Endothelial cell of umbilical vein (primary cell): Measurements from ENCODE around the gene LRRC8B. TPM values are rescaled to one million over a fixed set of nuclear protein-coding genes. Genes with fewer than 3 reads are reported as not detected.

ENCODE experiments used
- BruUV-seq: library from RNA; stranded (reverse); fragments of 400-500 nt; replicated peaks from 2 replicates; lab custom pipeline; 2021; lab: Mats Ljungman, UMichigan
- CTCF ChIA-PET: fragments of 300-600, 350-600 bp; sonication (Branson Sonifier 250); formaldehyde crosslinking; loops from one replicate; lab custom pipeline; 2021; ENCODE audit warnings: antibody characterized with exemption, inconsistent platforms; lab: Charles Lee
- POLR2A ChIA-PET: fragments of 300-600, 350-600 bp; sonication (Branson Sonifier 250); formaldehyde crosslinking; loops from one replicate; lab custom pipeline; 2021; ENCODE audit warnings: antibody characterized with exemption, inconsistent platforms; lab: Charles Lee
- DNase-seq: peaks from one replicate; pipeline ENCODE4 v3.0.0-alpha.2; 2011; ENCODE audit warnings: low read depth, low spot score
- FAIRE-seq: peaks from 2 replicates; lab custom pipeline; 2011; peaks lifted over from hg19 to GRCh38; lab: Jason Lieb, UNC
- H2AFZ ChIP-seq: 2 replicates; pipeline ENCODE4 v1.6.0; 2012; ENCODE audit warnings: low read depth, low read length, control low read depth, inconsistent platforms
- H3K27ac ChIP-seq: 2 replicates; pipeline ENCODE4 v1.5.1; 2011; ENCODE audit warnings: low read depth, mild to moderate bottlenecking, control low read depth, low read length, moderate library complexity; ENCODE audit not compliant: insufficient read depth
- H3K27me3 ChIP-seq, 2 experiments: 2 replicates each; pipeline versions ENCODE4 v1.6.0 to v1.6.1; 2011; ENCODE audit warnings: low read length in 2 of 2, mixed read lengths in 1 of 2; ENCODE audit not compliant: control insufficient read depth in 2 of 2, insufficient read depth in 2 of 2
- H3K36me3 ChIP-seq, 2 experiments: 2 replicates in 1 of 2; 3 replicates in 1 of 2; pipeline ENCODE4 v1.5.1; 2011; ENCODE audit warnings: low read length in 2 of 2, mild to moderate bottlenecking in 1 of 2, moderate library complexity in 1 of 2; ENCODE audit not compliant: control insufficient read depth in 2 of 2, insufficient read depth in 2 of 2; ENCODE audit errors: extremely low read depth in 1 of 2
- H3K4me1 ChIP-seq: 3 replicates; pipeline ENCODE4 v1.5.1; 2011; ENCODE audit warnings: mild to moderate bottlenecking, low read length; ENCODE audit not compliant: control insufficient read depth, insufficient read depth; ENCODE audit errors: extremely low read depth
- H3K4me2 ChIP-seq: 2 replicates; pipeline ENCODE4 v1.6.1; 2011; ENCODE audit warnings: low read length, control low read depth, mixed read lengths; ENCODE audit not compliant: insufficient read depth
- H3K4me3 ChIP-seq, 3 experiments: fragments of 200-600 bp in 1 of 3; sonication (generic), shearing (Covaris generic) in 1 of 3; replicated peaks in 1 of 3; 2 replicates each; pipeline ENCODE4 v1.5.1; 2011 to 2016; ENCODE audit warnings: control low read depth in 3 of 3, low read length in 3 of 3, mild to moderate bottlenecking in 2 of 3, inconsistent platforms in 1 of 3, low read depth in 1 of 3, moderate library complexity in 1 of 3; ENCODE audit not compliant: insufficient read depth in 1 of 3
- H3K79me2 ChIP-seq: 2 replicates; pipeline ENCODE4 v1.6.0; 2012; ENCODE audit warnings: low read length, inconsistent platforms; ENCODE audit not compliant: control insufficient read depth, insufficient read depth
- H3K9ac ChIP-seq: replicated peaks from 2 replicates; pipeline ENCODE3; 2011; ENCODE audit warnings: low read length, control low read depth; ENCODE audit not compliant: insufficient read depth; ENCODE audit errors: extremely low read depth
- H3K9me1 ChIP-seq: replicated peaks from 3 replicates; pipeline ENCODE4 v1.6.0; 2011; ENCODE audit warnings: mild to moderate bottlenecking, low read length; ENCODE audit not compliant: control insufficient read depth, insufficient read depth; ENCODE audit errors: extremely low read depth
- H3K9me3 ChIP-seq: replicated peaks from 2 replicates; pipeline ENCODE4 v1.5.1; 2012; ENCODE audit warnings: low read length, inconsistent platforms; ENCODE audit not compliant: control insufficient read depth, insufficient read depth
- H4K20me1 ChIP-seq: replicated peaks from 2 replicates; pipeline ENCODE3; 2011; ENCODE audit warnings: mild to moderate bottlenecking, low read length; ENCODE audit not compliant: control insufficient read depth, insufficient read depth; ENCODE audit errors: extremely low read depth
- CTCF ChIP-seq, 2 donors: IDR thresholded peaks; 1 replicate in 1 of 2; 2 replicates in 1 of 2; pipeline ENCODE4 v1.5.1; 2011; ENCODE audit warnings: low read length in 2 of 2, mild to moderate bottlenecking in 2 of 2, moderate library complexity in 2 of 2, control low read depth in 1 of 2, inconsistent platforms in 1 of 2, low read depth in 1 of 2; ENCODE audit not compliant: insufficient read depth in 1 of 2; ENCODE audit errors: extremely low read depth in 1 of 2
- EZH2 ChIP-seq: IDR thresholded peaks from 2 replicates; pipeline ENCODE4 v1.6.1; 2012; ENCODE audit warnings: borderline replicate concordance, low read depth, mild to moderate bottlenecking, moderate library complexity, low read length, inconsistent platforms; ENCODE audit not compliant: severe bottlenecking
- FOS ChIP-seq: IDR thresholded peaks from 2 replicates; pipeline ENCODE4 v1.6.1; 2011; ENCODE audit warnings: mild to moderate bottlenecking, low read length, moderate library complexity, borderline replicate concordance; ENCODE audit not compliant: insufficient read depth
- GATA2 ChIP-seq: IDR thresholded peaks from 2 replicates; pipeline ENCODE4 v1.7.0; 2011; ENCODE audit warnings: low read depth, mild to moderate bottlenecking, moderate library complexity, mixed read lengths, low read length; ENCODE audit not compliant: insufficient read length, insufficient read depth
- JUN ChIP-seq: IDR thresholded peaks from 2 replicates; pipeline ENCODE4 v1.6.1; 2011; ENCODE audit warnings: borderline replicate concordance, low read depth; ENCODE audit not compliant: insufficient read length, insufficient read depth
- MYC ChIP-seq: IDR thresholded peaks from one replicate; pipeline ENCODE4 v1.6.1; 2011; ENCODE audit warnings: mild to moderate bottlenecking, low read depth, low read length
- POLR2A ChIP-seq: IDR thresholded peaks from 2 replicates; pipeline ENCODE4 v1.6.1; 2012; ENCODE audit warnings: low read depth, mild to moderate bottlenecking, control low read depth, low read length
- POLR2AphosphoS5 ChIP-seq: IDR thresholded peaks from 2 replicates; pipeline ENCODE4 v1.6.1; 2012; ENCODE audit warnings: low read depth, mild to moderate bottlenecking, control low read depth, low read length, moderate library complexity; ENCODE audit not compliant: insufficient read depth
- dilution Hi-C: fragments of 300-500 bp; cut with MboI; formaldehyde crosslinking; loops from one replicate; pipeline ENCODE4 v1.15.0; 2019; ENCODE audit warnings: low sequenced_read_pairs; ENCODE audit not compliant: extremely low pct_ligation_motif_present
- intact Hi-C: fragments of 100-400 bp; cut with micrococcal nuclease; formaldehyde crosslinking; loops from one replicate; pipeline ENCODE4 v1.10.0; 2022
- polyA plus RNA-seq, 4 experiments: library from polyadenylated mRNA; depleted of rRNA in 3 of 4; stranded (reverse) in 3 of 4; unstranded in 1 of 4; fragments of >200 nt; gene quantifications; 2 replicates each; pipeline versions ENCODE4 v1.2.1 to v1.2.3, GENCODE V29; 2011 to 2012; ENCODE audit warnings: missing spikeins in 1 of 4
- total RNA-seq: library from RNA; stranded (reverse); gene quantifications from 2 replicates; pipeline ENCODE4 v1.2.3, GENCODE V29; 2021
- TF ChIP-seq, protein P1 (sequence below): IDR thresholded peaks from 2 replicates; pipeline ENCODE4 v1.6.1; 2011; ENCODE audit not compliant: insufficient read depth, insufficient read length

The LRRC8B gene
- total and polyA plus RNA-seq, 2 donors (not counting 3 experiments of a cell fraction or from before 2014, with no cell fraction given): 15.2 to 15.8 TPM

DNA sequence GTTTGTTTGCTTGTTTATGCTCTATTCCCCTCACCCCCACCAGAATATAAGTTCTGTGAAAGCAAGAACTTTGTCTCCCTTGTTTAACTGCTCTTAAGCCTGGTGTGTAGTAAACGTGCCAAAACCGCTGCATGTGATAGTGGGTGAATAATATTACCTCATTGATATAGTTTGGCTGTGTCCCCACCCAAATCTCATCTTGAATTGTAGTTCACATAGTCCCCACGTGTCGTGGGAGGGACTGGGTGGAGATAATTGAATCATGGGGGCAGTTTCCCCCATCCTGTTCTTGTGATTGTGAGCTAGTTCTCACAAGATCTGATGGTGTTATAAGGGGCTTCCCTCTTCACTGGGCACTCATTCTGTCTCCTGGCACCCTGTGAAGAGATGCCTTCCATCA, 7.6 kb downstream of the LRRC8B start:
- Histone ChIP-seq H3K27me3 (no peaks in the 10 kb centered on the region), H3K4me2 (no peak overlapping the region), H3K79me2 (peaks cover 5% of the 10 kb centered on the region), H3K4me3 (no peak overlapping the region), H3K27ac (no peak overlapping the region), H3K9me3 (no peaks in the 10 kb centered on the region), H3K9ac (no peak overlapping the region), H3K36me3 (no peaks in the 10 kb centered on the region), H3K9me1 (no peaks in the 10 kb centered on the region), H4K20me1 (no peaks in the 10 kb centered on the region), H3K4me1 (peaks cover 6% of the 10 kb centered on the region), H2AFZ (no peak overlapping the region)
- no TSS peak for BruUV-seq
- no peak for DNase-seq
- CTCF ChIA-PET: no interaction called here
- intact Hi-C loops (no loop called here), dilution Hi-C loops (no loop called here)
- TF ChIP-seq GATA2: no peak
- FAIRE-seq: no peak
- POLR2A ChIA-PET: no interaction called here

- no peaks in the 10 kb centered on the region for H3K36me3 ChIP-seq
- no peaks in the 10 kb centered on the region for H3K9me1 ChIP-seq
- H3K4me1 ChIP-seq: peaks cover 4% of the 10 kb centered on the region
- no peaks in the 10 kb centered on the region for H3K27me3 ChIP-seq
- H3K9ac ChIP-seq: no peak overlapping the region
- no peak for DNase-seq
- peaks cover 7% of the 10 kb centered on the region for H3K79me2 ChIP-seq
- H4K20me1 ChIP-seq: no peaks in the 10 kb centered on the region
- H3K27ac ChIP-seq: no peak overlapping the region
- H2AFZ ChIP-seq: no peak overlapping the region
- no peak overlapping the region for H3K4me3 ChIP-seq
- H3K4me2 ChIP-seq: no peak overlapping the region
- TF ChIP-seq FOS (no peak), POLR2AphosphoS5 (no peak), JUN (no peak), CTCF (IDR thresholded peaks at IDR 0.05; ENCODE audit: extremely low read depth in 1 of 2, insufficient read depth in 1 of 2, low read depth in 1 of 2, low read length in 2 of 2) (no peak), GATA2 (no peak), MYC (no peak), POLR2A (no peak), EZH2 (no peak)
- TF ChIP-seq, protein P1, sequence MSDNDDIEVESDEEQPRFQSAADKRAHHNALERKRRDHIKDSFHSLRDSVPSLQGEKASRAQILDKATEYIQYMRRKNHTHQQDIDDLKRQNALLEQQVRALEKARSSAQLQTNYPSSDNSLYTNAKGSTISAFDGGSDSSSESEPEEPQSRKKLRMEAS: no peak
- ChIA-PET CTCF (no interaction called here), POLR2A (no interaction called here)
- dilution Hi-C loops (no loop called here), intact Hi-C loops (no loop called here)
- no TSS peak for BruUV-seq
- no peaks in the 10 kb centered on the region for H3K9me3 ChIP-seq
- no peak for FAIRE-seq
These were observed 8.2 kb downstream of the LRRC8B start for GRCh38 chr1:89532866-89533265.
